AG04450 (cell line): ENCODE measurements around the gene SCIMP. TPM values are rescaled to one million over a fixed set of nuclear protein-coding genes. Genes with fewer than 3 reads are reported as not detected.
"Not testable (repeated sequence)": the region's sequence is repeated elsewhere in the genome, so short reads cannot be mapped to it uniquely, and the experiment has no call there.

Experiments used
- CTCF ChIA-PET: fragments of 300-600, 350-600 bp; formaldehyde crosslinking; extraction: SDS; loops from one replicate; lab custom pipeline; 2022; ENCODE audit warnings: antibody characterized with exemption, inconsistent platforms; lab: Charles Lee
- POLR2A ChIA-PET: fragments of 350-600 bp; formaldehyde crosslinking; extraction: SDS; loops from one replicate; lab custom pipeline; 2021; ENCODE audit warnings: antibody characterized with exemption, inconsistent platforms; lab: Yijun Ruan, JAX
- DNase-seq: peaks from one replicate; pipeline ENCODE4 v3.0.0-alpha.2; 2011; ENCODE audit warnings: low read depth, low spot score
- H3K27ac ChIP-seq: one replicate; pipeline ENCODE4 v1.5.1; 2012; ENCODE audit warnings: low read depth, low read length, control low read depth
- H3K27me3 ChIP-seq: one replicate; pipeline ENCODE4 v1.6.0; 2012; ENCODE audit warnings: low read length; ENCODE audit not compliant: control insufficient read depth, insufficient read depth
- H3K4me3 ChIP-seq: 2 replicates; pipeline ENCODE4 v1.5.1; 2011; ENCODE audit warnings: mild to moderate bottlenecking, low read depth, low read length, control low read depth
- H3K9me3 ChIP-seq: 2 replicates; pipeline ENCODE4 v1.5.1; 2012; ENCODE audit warnings: low read length; ENCODE audit not compliant: control insufficient read depth, insufficient read depth
- CTCF ChIP-seq: IDR thresholded peaks from 2 replicates; pipeline ENCODE4 v1.5.1; 2011; ENCODE audit warnings: low read depth, low read length, control low read depth, inconsistent platforms
- polyA plus RNA-seq: library from polyadenylated mRNA; depleted of rRNA; stranded (reverse); fragments of >200 nt; gene quantifications from 2 replicates; pipeline ENCODE4 v1.2.3, GENCODE V29; 2011; rRNA removed

SCIMP gene
- polyA plus RNA-seq, 1 experiment = not detected

GRCh38 chr17:5164436-5164835, 70.2 kb downstream of the SCIMP start:
- Histone ChIP-seq H3K9me3 (no peaks in the 10 kb centered on the region), H3K27me3 (peaks cover 3% of the 10 kb centered on the region), H3K4me3 (no peak overlapping the region), H3K27ac (no peak overlapping the region)
- POLR2A ChIA-PET = no interaction called here
- CTCF ChIA-PET = no interaction called here
- TF ChIP-seq CTCF = no peak
- no peak for DNase-seq

GRCh38 chr17:5161793-5162192, 72.9 kb downstream of the SCIMP start:
- POLR2A ChIA-PET, H3K27ac ChIP-seq, H3K9me3 ChIP-seq, H3K27me3 ChIP-seq, H3K4me3 ChIP-seq, DNase-seq: not testable (repeated sequence)
- CTCF ChIA-PET = interaction anchor here (1.3 kb wide), 1 partner anchor 30 kb away, joined by 3 read pairs; no protein-coding TSS in a partner anchor

- H3K27ac ChIP-seq, H3K9me3 ChIP-seq, CTCF ChIA-PET, DNase-seq, POLR2A ChIA-PET, H3K27me3 ChIP-seq, H3K4me3 ChIP-seq: not testable (repeated sequence)
Observed at GRCh38 chr17:5160702-5161101, 74.0 kb downstream of the SCIMP start.

Other genes starting within 250 kb of the SCIMP start
- gene CAMTA2, start 247.2 kb downstream of the SCIMP start, polyA plus RNA-seq = 18.0 and 20.0 TPM in 2 replicates
- 0.29 and 0.56 TPM in 2 replicates for gene INCA1, start 237.3 kb downstream of the SCIMP start, polyA plus RNA-seq
- gene KIF1C, start 236.9 kb downstream of the SCIMP start, polyA plus RNA-seq = 46.9 and 49.8 TPM in 2 replicates
- not detected in 2 replicates for gene SLC52A1, start 199.4 kb downstream of the SCIMP start, polyA plus RNA-seq
- gene ZFP3, start 156.4 kb downstream of the SCIMP start, polyA plus RNA-seq = 2.3 and 3.0 TPM in 2 replicates
- 4.2 and 4.8 TPM in 2 replicates for gene ZNF232, start 123.0 kb downstream of the SCIMP start, polyA plus RNA-seq
- not detected in 2 replicates for gene USP6, start 118.8 kb downstream of the SCIMP start, polyA plus RNA-seq
- 3.6 and 4.5 TPM in 2 replicates for gene ZNF594, start 43.0 kb downstream of the SCIMP start, polyA plus RNA-seq
- gene RABEP1, start 47.4 kb upstream of the SCIMP start, polyA plus RNA-seq = 33.2 and 46.9 TPM in 2 replicates
- 67.9 and 74.7 TPM in 2 replicates for gene NUP88, start 184.8 kb upstream of the SCIMP start, polyA plus RNA-seq
- gene RPAIN, start 185.3 kb upstream of the SCIMP start, polyA plus RNA-seq = 33.0 and 37.5 TPM in 2 replicates
- 133 and 175 TPM in 2 replicates for gene C1QBP, start 204.3 kb upstream of the SCIMP start, polyA plus RNA-seq
- 10.0 and 11.3 TPM in 2 replicates for gene DHX33, start 234.1 kb upstream of the SCIMP start, polyA plus RNA-seq